ELR (cell line): Measurements from ENCODE around the gene PPID.
"Not testable (repeated sequence)": the region's sequence is repeated elsewhere in the genome, so short reads cannot be mapped to it uniquely, and the experiment has no call there.

Source experiments
- DNase-seq: peaks from one replicate; pipeline ENCODE4 v3.0.0-alpha.2; 2015; ENCODE audit warnings: low read depth

Gene PPID

GRCh38 chr4:158666892-158667291 lies 56.3 kb downstream of the PPID start:
- DNase-seq: no peak

DNA sequence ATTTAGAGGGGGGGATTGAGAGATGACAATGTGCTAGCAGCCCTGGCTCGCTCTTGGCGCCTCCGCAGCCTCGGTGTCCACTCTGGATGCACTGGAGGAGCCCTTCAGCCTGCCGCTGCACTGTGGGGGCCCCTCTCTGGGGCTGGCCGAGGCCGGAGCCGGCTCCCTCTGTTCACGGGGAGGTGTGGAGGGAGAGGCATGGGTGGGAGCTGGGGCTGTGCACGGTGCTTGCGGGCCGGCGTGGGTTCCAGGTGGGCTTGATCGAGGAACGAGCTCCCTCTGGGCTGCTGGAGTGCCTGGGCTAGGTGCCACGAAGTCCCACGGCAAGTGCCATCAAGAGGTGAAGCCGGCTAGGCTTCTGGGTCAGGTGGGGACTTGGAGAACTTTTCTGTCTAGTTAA lies 58.4 kb downstream of the PPID start:
- DNase-seq: no peak

GRCh38 chr4:158663707-158664625 lies 59.2 kb downstream of the PPID start:
- DNase-seq: not testable (repeated sequence)

GRCh38 chr4:158663255-158663654 lies 59.9 kb downstream of the PPID start:
- not testable (repeated sequence) for DNase-seq
